ENCODE data around the gene NXN.

Gene NXN

DNA sequence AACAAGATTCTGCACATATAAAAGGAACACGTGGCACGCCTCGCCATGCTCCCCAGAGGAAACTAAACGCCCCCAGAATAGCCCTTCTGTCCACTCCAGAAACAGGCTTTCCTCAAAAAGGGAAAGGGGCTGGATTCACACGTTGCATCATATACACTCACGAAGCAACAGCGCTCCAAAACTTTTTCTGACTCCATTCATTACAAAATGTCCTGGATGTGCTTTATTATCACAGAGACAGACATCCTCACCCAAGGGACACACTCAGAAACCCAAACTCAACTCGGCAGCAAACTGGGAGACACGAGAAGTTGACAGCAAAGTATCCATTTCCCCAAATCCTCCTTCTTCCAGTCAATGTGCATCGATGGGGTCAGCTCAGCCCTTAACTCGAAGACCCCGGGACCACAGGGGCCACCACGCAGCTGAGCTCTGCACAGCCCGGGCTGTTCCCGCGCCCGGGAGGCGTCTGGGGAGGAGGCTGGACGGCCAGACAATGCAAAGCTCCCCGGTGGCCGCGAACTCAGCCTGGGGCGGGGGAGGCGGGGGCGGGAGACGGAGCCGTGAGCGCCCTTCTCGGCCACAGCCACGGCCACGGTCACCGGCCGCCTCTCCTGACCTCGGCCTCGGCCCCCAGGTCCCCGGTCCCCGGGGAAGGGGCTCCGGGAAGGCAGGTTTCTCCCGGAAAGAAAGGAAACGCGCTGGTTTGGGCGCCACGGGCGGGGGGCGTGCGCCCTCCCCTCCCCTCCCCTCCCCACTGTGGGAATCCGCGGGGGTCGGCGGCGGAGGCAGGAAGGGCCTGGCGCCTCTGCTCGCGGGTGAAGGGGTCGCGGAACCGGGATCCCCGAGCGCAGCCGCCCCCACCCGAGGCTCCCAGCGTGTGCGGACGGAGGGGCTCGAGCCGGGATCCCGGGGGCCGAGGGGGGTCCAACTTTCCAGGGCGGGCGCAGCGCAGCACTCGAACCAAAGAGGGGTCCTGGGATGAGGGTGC lies 1.2 kb downstream of the NXN start:
- TF ChIP-seq GATA2 (IDR thresholded peaks at IDR 0.05; ENCODE audit: low read depth, low read length): no peak
- no peak for TF ChIP-seq GATA3 (IDR thresholded peaks at IDR 0.05; ENCODE audit: low read depth, low read length)

DNA sequence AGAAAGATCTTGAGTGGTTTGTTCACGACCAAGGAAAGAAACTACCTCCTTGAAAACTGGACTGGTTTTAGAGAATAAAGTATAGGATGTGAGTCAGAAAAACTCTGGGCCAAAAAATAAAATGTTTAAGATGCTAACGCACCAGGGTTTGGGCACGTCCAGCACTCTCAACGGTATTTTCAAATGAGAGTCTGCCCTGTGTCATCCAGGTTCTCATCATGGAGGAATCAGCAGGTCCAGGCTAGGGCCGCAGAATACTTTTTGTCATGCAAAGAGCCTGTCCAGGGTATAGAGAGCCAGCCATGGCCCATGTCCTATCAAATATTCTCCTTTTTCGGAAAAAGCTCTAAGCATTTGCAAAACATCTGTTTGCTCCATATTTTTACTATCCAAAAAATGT lies 2.4 kb downstream of the NXN start:
- TF ChIP-seq GATA3 (IDR thresholded peaks at IDR 0.05; ENCODE audit: low read depth, low read length) (no peak), GATA2 (IDR thresholded peaks at IDR 0.05; ENCODE audit: low read depth, low read length) (no peak)

DNA sequence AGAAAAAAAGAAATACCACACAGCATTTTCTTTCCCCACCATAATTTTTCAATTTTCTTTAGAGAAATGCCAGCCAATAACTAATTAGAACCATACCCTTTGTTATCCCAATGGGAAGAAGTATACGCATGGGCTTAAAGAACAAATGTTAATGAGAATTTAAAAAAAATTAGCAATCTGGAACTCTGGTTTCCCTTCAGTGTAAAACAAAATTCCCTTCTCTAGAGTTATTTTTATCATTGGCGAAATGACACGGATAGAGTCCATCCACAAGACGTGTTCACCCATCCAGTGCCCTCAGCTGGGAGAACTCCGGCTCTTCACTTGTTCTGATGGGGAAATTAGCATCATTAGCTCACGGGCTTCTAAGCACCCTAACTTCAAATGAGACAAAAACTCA lies 3.3 kb downstream of the NXN start:
- TF ChIP-seq GATA3 (IDR thresholded peaks at IDR 0.05; ENCODE audit: low read depth, low read length): no peak
- no peak for TF ChIP-seq GATA2 (IDR thresholded peaks at IDR 0.05; ENCODE audit: low read depth, low read length)

DNA sequence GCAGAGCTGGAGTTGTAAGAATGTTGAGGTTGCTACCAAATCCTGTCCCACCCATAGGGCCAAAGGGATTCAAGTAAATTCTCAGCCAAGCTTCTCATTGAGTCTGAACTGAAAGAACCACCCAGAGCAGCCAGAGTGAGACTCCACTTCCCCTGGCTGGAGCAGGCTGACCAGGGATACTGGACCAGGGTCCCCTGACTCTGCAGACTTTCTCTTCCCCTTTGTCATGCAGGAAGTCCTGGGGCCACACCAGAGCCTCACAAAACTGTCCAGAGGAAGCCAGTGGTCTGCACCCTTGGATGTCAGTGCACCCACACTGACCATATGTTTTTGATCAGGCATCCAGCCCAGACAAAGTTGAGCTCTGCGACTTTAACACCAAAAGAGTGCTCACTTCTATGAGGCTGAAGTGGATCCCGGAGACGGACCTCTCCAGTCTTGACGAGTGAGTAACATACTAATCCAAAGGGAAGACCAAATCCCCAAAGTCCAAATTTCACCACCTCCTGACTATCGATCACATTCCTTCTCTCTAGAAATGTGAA lies 4.1 kb downstream of the NXN start:
- TF ChIP-seq GATA2 (IDR thresholded peaks at IDR 0.05; ENCODE audit: low read depth, low read length): no peak
- no peak for TF ChIP-seq GATA3 (IDR thresholded peaks at IDR 0.05; ENCODE audit: low read depth, low read length)

DNA sequence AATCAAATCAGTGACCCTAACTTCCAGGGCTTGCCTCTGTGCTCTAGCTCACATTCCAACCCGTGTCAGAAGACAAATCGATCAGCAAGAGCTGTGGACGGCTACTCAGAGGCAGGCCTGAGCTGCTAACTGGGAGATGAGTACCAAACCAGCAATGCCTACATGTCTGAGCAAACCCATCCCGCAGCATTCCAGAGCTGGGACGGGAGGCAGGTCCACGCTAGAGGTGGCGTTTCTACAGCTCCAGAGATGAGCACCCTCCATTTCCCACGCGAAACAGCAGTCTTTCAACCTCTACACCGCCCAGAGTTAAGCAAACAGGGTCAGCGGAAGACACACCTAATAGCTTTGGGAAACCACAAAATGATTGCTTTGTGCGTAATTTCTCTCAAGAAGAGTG lies 6.5 kb downstream of the NXN start:
- no peak for TF ChIP-seq GATA2 (IDR thresholded peaks at IDR 0.05; ENCODE audit: low read depth, low read length)
- no peak for TF ChIP-seq GATA3 (IDR thresholded peaks at IDR 0.05; ENCODE audit: low read depth, low read length)

DNA sequence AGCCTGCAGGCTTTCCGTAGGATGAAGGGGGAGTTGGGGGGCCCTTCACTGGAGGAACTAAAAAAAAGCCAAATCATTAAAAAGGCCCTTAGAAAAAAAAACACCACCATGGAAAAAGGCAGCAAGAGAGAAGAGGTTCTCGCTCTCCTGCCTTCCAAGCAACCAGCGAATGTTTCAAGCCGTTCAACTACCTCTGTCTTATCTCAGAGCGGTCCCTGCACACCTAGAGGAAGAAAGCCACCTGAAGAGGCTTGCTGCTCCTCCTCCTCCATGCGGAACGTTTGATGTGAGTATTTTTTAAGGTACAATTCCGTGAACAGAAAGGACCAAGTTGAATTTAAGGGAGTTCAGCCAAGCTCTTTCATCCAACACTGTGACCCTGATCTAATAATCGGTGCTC lies 9.2 kb downstream of the NXN start:
- no peak for TF ChIP-seq GATA3 (IDR thresholded peaks at IDR 0.05; ENCODE audit: low read depth, low read length)
- no peak for TF ChIP-seq GATA2 (IDR thresholded peaks at IDR 0.05; ENCODE audit: low read depth, low read length)

DNA sequence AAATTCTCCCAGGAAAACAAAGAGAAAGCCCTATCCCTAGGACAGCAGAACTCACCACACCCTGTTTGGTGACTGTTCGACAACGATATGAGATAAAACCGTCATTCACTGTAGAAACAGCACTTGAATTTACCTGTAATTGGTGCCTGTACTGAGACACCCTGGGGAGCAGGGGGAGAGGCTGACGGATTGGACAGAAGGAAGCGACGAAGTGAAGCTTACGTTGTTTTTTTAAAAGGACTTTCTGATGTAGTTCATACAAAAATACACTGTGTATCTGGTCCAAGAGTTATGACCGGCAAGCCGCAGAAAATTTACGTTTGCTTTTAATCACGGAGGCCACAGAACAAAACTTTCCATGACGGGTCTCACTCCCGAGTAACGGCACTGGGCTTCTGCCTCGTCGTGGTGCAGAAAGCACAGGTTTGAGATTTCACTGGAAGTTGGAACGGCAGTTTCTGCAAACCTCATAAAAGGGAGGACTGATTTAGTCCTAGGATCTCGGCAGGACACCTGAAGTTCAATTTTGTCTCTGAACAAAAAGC lies 9.7 kb downstream of the NXN start:
- TF ChIP-seq GATA3 (IDR thresholded peaks at IDR 0.05; ENCODE audit: low read depth, low read length) (no peak), GATA2 (IDR thresholded peaks at IDR 0.05; ENCODE audit: low read depth, low read length) (no peak)

DNA sequence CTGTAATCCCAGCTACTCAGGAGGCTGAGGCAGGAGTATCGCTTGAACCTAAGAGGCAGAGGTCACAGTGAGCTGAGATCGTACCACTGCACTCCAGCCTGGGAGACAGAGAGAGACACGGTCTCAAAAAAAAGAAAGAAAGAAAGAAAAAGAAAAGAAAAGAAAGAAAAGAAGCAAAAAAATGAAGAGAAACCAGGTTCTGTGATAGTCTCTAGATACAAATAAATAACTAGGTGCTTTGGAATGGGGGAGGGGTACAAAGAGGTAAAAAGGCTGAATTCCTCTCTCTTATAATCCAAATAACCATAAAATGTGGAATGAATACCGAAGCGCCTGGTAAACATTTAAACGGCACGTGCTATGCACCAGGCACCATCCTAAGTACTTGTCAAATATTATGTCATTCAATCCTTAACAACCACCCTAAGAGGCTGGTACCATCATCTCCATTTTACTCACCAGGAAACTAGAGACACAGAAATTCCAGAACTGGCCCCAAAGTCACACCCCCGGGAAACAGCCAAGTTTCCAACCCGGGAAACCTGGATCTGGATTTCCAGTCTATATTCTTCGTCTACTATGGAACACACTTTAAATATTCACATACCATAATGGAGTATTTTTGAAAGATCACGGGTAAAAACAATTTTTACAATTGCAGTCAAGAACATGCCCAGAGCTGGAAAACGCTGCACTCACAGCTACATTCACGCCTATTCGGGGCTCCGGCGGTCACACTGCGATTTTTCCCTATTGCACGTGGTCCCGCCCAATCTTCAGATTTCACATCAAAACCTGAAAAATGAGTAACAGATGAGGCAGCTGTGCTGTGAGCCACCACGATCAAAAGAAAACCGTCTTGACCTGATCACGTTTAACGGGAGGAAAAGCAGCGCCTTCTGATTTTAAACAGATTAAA lies 10.5 kb downstream of the NXN start:
- TF ChIP-seq GATA3 (IDR thresholded peaks at IDR 0.05; ENCODE audit: low read depth, low read length): no peak
- no peak for TF ChIP-seq GATA2 (IDR thresholded peaks at IDR 0.05; ENCODE audit: low read depth, low read length)

DNA sequence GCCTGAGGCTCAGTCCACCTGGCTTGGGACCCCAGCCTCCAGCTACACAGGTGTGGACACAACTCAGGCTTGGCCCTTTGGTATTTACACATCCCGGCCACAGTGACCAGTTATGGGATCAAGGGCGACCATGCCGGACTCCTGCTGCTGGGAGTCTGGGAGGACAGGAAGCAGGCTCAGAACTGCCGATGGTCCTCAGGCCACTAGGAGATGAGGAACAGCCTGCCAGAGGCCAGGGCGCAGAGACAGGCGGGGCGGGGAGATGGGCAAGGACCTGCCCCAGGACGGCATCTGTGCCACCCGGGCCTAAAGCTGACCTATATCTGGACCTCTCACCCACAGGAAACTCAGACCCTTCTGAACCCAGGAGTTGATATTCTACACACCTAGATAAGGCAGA lies 12.5 kb downstream of the NXN start:
- no peak for TF ChIP-seq GATA2 (IDR thresholded peaks at IDR 0.05; ENCODE audit: low read depth, low read length)

DNA sequence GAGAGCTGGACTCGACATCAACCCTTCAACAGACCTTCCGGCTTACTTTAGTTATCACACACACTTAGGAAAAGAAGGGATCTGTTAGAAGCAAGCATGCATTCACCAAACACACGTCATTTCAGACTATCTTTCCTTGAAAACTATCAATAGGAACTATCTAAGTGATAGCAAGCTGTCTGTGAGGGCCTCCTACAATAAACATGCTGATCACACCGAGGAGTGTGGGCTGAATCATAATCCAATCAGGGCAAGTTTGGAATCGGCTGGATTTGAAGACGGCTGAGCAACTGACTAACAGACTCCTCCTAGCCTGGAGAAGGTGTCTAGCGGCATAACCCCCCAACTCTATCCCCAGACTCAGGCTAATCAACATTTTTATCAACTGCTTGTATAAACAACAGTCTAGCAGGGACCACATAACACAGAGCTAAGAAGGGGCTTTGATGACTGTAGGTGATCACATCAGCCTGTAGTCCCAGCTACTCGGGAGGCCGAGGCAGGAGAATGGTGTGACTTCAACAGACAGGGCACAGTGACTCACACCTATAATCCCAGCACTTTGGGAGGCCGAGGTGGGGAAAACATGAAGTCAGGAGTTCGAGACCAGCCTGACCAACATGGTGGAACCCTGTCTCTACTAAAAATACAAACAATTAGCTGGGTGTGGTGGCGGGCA lies 14.1 kb downstream of the NXN start:
- no peak for TF ChIP-seq GATA3 (IDR thresholded peaks at IDR 0.05; ENCODE audit: low read depth, low read length)
- no peak for TF ChIP-seq GATA2 (IDR thresholded peaks at IDR 0.05; ENCODE audit: low read depth, low read length)

DNA sequence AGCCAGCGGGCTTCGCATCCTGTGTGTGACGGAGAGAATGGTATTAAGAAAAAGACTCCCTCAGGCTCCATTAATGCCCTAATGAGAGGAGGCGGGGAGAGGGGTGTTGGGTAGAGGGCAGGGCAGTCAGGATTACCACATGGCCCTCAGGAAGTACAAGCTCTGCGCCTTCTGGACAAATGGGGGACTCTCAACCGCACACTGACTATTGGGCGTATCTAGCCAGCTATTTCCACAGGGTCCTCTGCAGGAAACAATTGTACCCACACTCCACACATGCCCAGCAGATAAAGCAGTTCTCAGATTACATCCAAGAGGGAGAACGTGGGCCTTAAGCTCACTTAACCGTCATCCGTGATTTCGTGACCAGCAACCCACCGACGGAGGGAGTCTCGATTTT lies 14.7 kb downstream of the NXN start:
- TF ChIP-seq GATA2 (IDR thresholded peaks at IDR 0.05; ENCODE audit: low read depth, low read length): no peak
- no peak for TF ChIP-seq GATA3 (IDR thresholded peaks at IDR 0.05; ENCODE audit: low read depth, low read length)

DNA sequence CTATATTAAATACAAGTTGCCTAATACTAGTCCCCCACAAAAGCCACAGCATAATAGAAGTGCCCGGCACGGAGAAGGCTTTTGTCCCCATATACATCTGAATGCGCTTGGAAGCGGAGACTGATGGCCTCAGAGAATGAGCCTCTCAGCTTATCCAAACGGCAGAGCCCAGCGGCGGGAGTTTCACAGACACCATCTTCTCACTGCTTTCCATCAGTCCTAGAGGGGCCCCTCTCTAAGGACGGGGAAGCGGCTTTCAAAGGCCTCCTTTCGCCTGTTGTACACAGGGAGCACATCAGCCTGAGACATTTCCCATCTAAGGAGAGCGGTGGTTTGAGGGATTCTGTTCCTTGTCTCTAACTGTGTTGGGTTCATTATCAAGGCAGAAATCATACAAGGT lies 16.9 kb downstream of the NXN start:
- no peak for TF ChIP-seq GATA3 (IDR thresholded peaks at IDR 0.05; ENCODE audit: low read depth, low read length)
- no peak for TF ChIP-seq GATA2 (IDR thresholded peaks at IDR 0.05; ENCODE audit: low read depth, low read length)

DNA sequence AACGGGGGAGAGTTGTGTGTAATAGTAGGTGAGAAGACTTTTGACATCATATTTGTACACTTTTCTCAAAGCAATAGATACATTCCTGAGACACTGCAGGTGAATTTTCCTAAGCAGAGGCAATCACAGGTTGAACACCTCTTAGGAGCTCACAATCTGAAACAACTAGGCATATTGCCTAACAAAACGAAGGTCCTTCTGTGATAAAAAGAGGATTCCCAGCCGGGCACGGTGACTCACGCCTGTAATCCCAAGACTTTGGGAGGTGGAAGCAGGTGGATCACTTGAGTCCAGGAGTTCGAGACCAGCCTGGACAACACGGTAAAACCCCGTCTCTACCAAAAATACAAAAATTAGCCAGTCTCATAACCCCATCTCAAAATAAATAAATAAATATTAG lies 17.4 kb downstream of the NXN start:
- no peak for TF ChIP-seq GATA3 (IDR thresholded peaks at IDR 0.05; ENCODE audit: low read depth, low read length)
- TF ChIP-seq GATA2 (IDR thresholded peaks at IDR 0.05; ENCODE audit: low read depth, low read length): no peak
